Cardiac muscle cell (in vitro differentiated cells and primary cell): ENCODE measurements around the gene CRMP1. TPM values are rescaled to one million over a fixed set of nuclear protein-coding genes. Genes with fewer than 3 reads are reported as not detected.
A peak's percentile ranks its signal among the peaks of the same experiment; 100 is the strongest.

ENCODE experiments used
- DNase-seq, 2 donors: peaks; one replicate each; pipeline versions ENCODE4 v3.0.0 to v3.0.0-alpha.2; 2010 to 2017; ENCODE audit warnings: low read depth in 1 of 2, low spot score in 1 of 2
- H3K27ac ChIP-seq: fragments of 200-600 bp; sonication (generic); 2 replicates; pipeline ENCODE4 v1.5.1; 2016
- H3K27me3 ChIP-seq: fragments of 200-600 bp; sonication (generic); 2 replicates; pipeline ENCODE4 v1.6.0; 2016; ENCODE audit warnings: control low read depth
- H3K36me3 ChIP-seq: fragments of 200-600 bp; sonication (generic); 2 replicates; pipeline ENCODE4 v1.5.1; 2016; ENCODE audit warnings: control low read depth
- H3K4me1 ChIP-seq: fragments of 200-600 bp; sonication (generic); 2 replicates; pipeline ENCODE4 v1.8.1; 2017; ENCODE audit warnings: low read depth, mild to moderate bottlenecking, mixed run types
- H3K4me3 ChIP-seq: fragments of 200-600 bp; sonication (generic); 2 replicates; pipeline ENCODE4 v1.5.1; 2016; ENCODE audit warnings: mild to moderate bottlenecking
- H3K9me3 ChIP-seq: fragments of 200-600 bp; sonication (generic); 2 replicates; pipeline ENCODE4 v1.5.1; 2017; ENCODE audit warnings: low read depth, mild to moderate bottlenecking, control low read depth
- polyA plus RNA-seq: library from polyadenylated mRNA; unstranded; fragments of >200 nt; fragmentation: Nextera tagmentation; extraction: Ambion mirVana; gene quantifications from 2 replicates; pipeline ENCODE4 v1.2.1, GENCODE V29; 2016
- total RNA-seq: library from RNA; depleted of rRNA; stranded (reverse); fragments of >200 nt; gene quantifications from 2 replicates; pipeline ENCODE4 v1.2.3, GENCODE V29; 2016
- TF ChIP-seq, protein P1 (sequence below): IDR thresholded peaks from 2 replicates; pipeline ENCODE4 v1.5.1; 2012; ENCODE audit warnings: low read depth, mild to moderate bottlenecking, low read length

Gene CRMP1
- total and polyA plus RNA-seq, 2 experiments from 2014 or later, result 7.7 to 9.4 TPM

- Histone ChIP-seq H3K4me3 (no peak overlapping the region), H3K36me3 (no peaks in the 10 kb centered on the region), H3K9me3 (no peaks in the 10 kb centered on the region), H3K27ac (no peak overlapping the region), H3K4me1 (no peaks in the 10 kb centered on the region), H3K27me3 (no peaks in the 10 kb centered on the region)
- no peak for DNase-seq
- TF ChIP-seq, protein P1, sequence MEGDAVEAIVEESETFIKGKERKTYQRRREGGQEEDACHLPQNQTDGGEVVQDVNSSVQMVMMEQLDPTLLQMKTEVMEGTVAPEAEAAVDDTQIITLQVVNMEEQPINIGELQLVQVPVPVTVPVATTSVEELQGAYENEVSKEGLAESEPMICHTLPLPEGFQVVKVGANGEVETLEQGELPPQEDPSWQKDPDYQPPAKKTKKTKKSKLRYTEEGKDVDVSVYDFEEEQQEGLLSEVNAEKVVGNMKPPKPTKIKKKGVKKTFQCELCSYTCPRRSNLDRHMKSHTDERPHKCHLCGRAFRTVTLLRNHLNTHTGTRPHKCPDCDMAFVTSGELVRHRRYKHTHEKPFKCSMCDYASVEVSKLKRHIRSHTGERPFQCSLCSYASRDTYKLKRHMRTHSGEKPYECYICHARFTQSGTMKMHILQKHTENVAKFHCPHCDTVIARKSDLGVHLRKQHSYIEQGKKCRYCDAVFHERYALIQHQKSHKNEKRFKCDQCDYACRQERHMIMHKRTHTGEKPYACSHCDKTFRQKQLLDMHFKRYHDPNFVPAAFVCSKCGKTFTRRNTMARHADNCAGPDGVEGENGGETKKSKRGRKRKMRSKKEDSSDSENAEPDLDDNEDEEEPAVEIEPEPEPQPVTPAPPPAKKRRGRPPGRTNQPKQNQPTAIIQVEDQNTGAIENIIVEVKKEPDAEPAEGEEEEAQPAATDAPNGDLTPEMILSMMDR, result no peak
Measured at GRCh38 chr4:5823542-5824211, 69.2 kb downstream of the CRMP1 start.

GRCh38 chr4:5822619-5823018 is 70.3 kb downstream of the CRMP1 start:
- no peaks in the 10 kb centered on the region for H3K36me3 ChIP-seq
- H3K27ac ChIP-seq, result no peak overlapping the region
- TF ChIP-seq, protein P1, result no peak

DNA sequence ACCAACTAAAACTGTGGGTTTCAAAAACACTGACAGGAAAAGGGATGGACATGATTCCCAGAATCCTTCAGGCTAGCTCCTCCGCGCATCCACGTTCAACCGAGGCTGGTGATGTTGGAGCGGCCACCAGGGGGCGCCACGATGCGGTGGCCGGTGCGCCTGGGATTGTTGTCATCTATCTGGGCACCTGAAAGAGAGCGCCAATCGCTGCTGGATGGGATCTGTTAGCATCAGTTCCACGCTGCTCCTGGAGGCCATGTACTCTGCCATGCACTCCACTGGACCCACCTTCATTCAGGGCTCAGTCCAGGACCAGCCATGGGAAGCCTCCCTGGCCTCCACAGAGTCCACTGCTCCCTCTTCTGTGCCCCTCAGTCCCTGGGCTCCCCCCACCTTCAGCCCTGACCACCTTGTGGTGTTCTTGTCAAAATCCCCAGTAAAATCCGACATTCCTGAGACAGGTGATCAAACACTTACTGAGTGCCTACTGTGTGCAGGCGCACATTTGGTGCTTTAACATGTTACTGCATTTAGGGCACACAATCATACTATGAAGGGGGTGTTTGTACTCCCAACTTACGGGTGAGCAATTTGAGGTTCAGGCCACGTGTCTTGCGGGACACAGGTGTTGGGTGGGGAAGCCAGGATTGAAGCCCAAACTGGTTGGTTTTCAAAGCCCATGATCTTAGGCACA is 71.1 kb downstream of the CRMP1 start:
- Histone ChIP-seq H3K27ac (no peak overlapping the region), H3K27me3 (no peaks in the 10 kb centered on the region), H3K4me1 (no peaks in the 10 kb centered on the region), H3K4me3 (no peak overlapping the region), H3K9me3 (no peaks in the 10 kb centered on the region), H3K36me3 (no peaks in the 10 kb centered on the region)
- TF ChIP-seq, protein P1, result peak; percentile 66
- peak in 1 of 2 donors; percentile 28 for DNase-seq

More at GRCh38 chr4:5822619-5823018, 70.3 kb downstream of the CRMP1 start:
- Histone ChIP-seq H3K27me3 (no peaks in the 10 kb centered on the region), H3K4me3 (no peak overlapping the region), H3K9me3 (no peaks in the 10 kb centered on the region), H3K4me1 (no peaks in the 10 kb centered on the region)
- no peak for DNase-seq

- H3K4me3 ChIP-seq, result no peak overlapping the region
- peaks cover 1% of the 10 kb centered on the region for H3K36me3 ChIP-seq
Measured at GRCh38 chr4:5816851-5817375, 76.0 kb downstream of the CRMP1 start.

DNA sequence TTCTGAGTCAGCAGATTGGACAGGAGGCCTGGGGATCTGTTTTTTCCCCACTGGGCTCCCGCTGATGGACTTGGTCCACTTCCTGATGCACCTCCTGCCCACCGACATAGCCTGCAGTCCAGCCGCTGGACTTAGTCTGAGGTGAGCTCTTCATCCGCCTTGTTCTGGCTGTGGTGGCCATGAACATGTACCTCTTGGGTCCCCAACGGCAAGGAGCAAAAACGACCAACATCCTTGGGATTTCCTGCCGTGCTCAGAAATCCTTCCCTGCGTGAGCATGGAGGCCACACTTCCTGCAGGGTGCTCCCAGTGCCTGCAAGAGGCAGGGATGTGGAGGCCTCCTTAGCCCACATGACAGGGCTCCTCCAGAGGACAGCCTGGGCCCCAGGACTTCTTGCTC is 76.8 kb downstream of the CRMP1 start:
- DNase-seq, result no peak
- Histone ChIP-seq H3K4me3 (no peak overlapping the region), H3K9me3 (no peaks in the 10 kb centered on the region), H3K4me1 (no peaks in the 10 kb centered on the region), H3K27me3 (no peaks in the 10 kb centered on the region), H3K27ac (no peak overlapping the region), H3K36me3 (peaks cover 2% of the 10 kb centered on the region)
- TF ChIP-seq, protein P1, result no peak

More at GRCh38 chr4:5816851-5817375, 76.0 kb downstream of the CRMP1 start:
- Histone ChIP-seq H3K4me1 (no peaks in the 10 kb centered on the region), H3K27me3 (no peaks in the 10 kb centered on the region), H3K27ac (no peak overlapping the region), H3K9me3 (no peaks in the 10 kb centered on the region)
- DNase-seq, result no peak
- TF ChIP-seq, protein P1, result no peak
